Transverse colon (tissue), 4 donors: ENCODE data around the gene TLCD3A. TPM values are rescaled to one million over a fixed set of nuclear protein-coding genes. Genes with fewer than 3 reads are reported as not detected.
"Not testable (repeated sequence)": the region's sequence is repeated elsewhere in the genome, so short reads cannot be mapped to it uniquely, and the experiment has no call there.

ENCODE experiments used
- DNase-seq: peaks from one replicate; pipeline ENCODE4 v3.0.0-alpha.2; 2019
- H3K27ac ChIP-seq, 4 donors: fragments of 200-600 bp; sonication (generic); 2 replicates each; pipeline ENCODE4 v1.5.1; 2016 to 2018; ENCODE audit warnings: inconsistent platforms in 4 of 4
- H3K27me3 ChIP-seq: fragments of 200-600 bp; sonication (generic); 2 replicates; pipeline ENCODE4 v1.5.1; 2017; ENCODE audit warnings: inconsistent platforms
- H3K36me3 ChIP-seq, 4 donors: fragments of 200-600 bp; sonication (generic); 2 replicates each; pipeline ENCODE4 v1.5.1; 2017 to 2019; ENCODE audit warnings: inconsistent platforms in 4 of 4
- H3K4me1 ChIP-seq, 4 donors: fragments of 200-600 bp; sonication (generic); 2 replicates each; pipeline ENCODE4 v1.5.1; 2017 to 2020; ENCODE audit warnings: inconsistent platforms in 4 of 4
- H3K4me3 ChIP-seq, 4 donors: fragments of 200-600 bp; sonication (generic); 1 replicate in 1 of 4; 2 replicates in 3 of 4; pipeline versions ENCODE4 v1.5.1 to v1.6.1; 2017 to 2019; ENCODE audit warnings: inconsistent platforms in 4 of 4
- H3K9me3 ChIP-seq, 2 donors: fragments of 200-600 bp; sonication (generic); 2 replicates each; pipeline ENCODE4 v1.5.1; 2017 to 2019; ENCODE audit warnings: inconsistent platforms in 2 of 2
- EP300 ChIP-seq: sonication (generic); formaldehyde crosslinking; IDR thresholded peaks from one replicate; pipeline ENCODE4 v1.6.1; 2017; ENCODE audit warnings: antibody characterized with exemption, low read depth
- POLR2A ChIP-seq: fragments of 450-650 bp; IDR thresholded peaks from one replicate; pipeline ENCODE4 v1.6.1; 2016; ENCODE audit warnings: antibody characterized with exemption, mild to moderate bottlenecking, moderate library complexity
- POLR2AphosphoS5 ChIP-seq, 3 donors: sonication (generic); formaldehyde crosslinking; IDR thresholded peaks; one replicate each; pipeline ENCODE4 v1.6.1; 2016; ENCODE audit warnings: antibody characterized with exemption in 3 of 3
- WGBS, 2 donors: methylation state at CpG; one replicate each; pipeline ENCODE4 v1.1.5; 2018; ENCODE audit warnings: low coverage in 1 of 2; 5-methylcytosine and 5-hydroxymethylcytosine counted together
- in situ Hi-C, 4 donors: fragments of 200-750 bp; cut with MboI; loops; one replicate each; pipeline versions ENCODE4 v1.15.0 to v1.15.1; 2017; ENCODE audit warnings: low sequenced_read_pairs in 3 of 4, low pct_ligation_motif_present in 1 of 4, low pct_unique_long_range_greater_than_20kb in 1 of 4
- intact Hi-C: fragments of 100-400 bp; cut with DNase I; formaldehyde crosslinking; loops from one replicate; pipeline ENCODE4 v1.15.1; 2023; ENCODE audit warnings: low total_unique reads
- total RNA-seq, 4 donors: library from RNA; depleted of rRNA; stranded (reverse); fragments of >200 nt; gene quantifications; one replicate each; pipeline ENCODE4 v1.1.0, GENCODE V29; 2016
- TF ChIP-seq, protein P1 (sequence below), 5 experiments: fragments of 200-600 bp in 3 of 5; fragments of 450-650 bp in 2 of 5; sonication (generic) in 3 of 5; IDR thresholded peaks; 1 replicate in 2 of 5; 2 replicates in 3 of 5; pipeline ENCODE4 v1.5.1; 2016 to 2017; ENCODE audit warnings: antibody characterized with exemption in 5 of 5, inconsistent platforms in 3 of 5, mild to moderate bottlenecking in 2 of 5, moderate library complexity in 1 of 5

Gene TLCD3A
- total RNA-seq, 4 donors from 2014 or later: 3.2 to 6.4 (median 4.1) TPM

DNA sequence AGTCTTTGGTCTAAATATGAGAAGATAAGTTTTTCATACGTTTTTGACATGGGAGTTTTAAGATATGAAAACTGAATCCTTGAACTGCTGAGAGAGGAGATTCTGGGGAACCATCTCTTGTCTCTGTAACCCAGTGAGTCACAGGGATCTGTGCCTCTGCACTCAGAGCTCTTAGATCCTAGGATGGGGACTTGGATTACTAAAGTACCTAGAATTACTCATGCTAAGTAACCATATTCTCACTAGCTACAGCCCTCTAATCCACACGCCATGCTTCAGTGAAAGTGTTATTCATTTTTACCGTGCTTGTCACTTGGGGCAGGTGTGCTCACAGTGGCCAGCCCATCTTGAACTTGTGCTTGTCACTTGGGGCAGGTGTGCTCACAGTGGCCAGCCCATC, 51.7 kb downstream of the TLCD3A start:
- in situ Hi-C loops (loop anchor here in 2 of 4 donors (10.0 kb wide), 1 partner anchor 201 kb away; no protein-coding TSS in a partner anchor), intact Hi-C loops (no loop called here)
- no peaks in the 10 kb centered on the region for H3K27me3 ChIP-seq
- peaks cover 0 to 10% (median 2%) of the 10 kb centered on the region in 4 donors for H3K36me3 ChIP-seq
- H3K27ac ChIP-seq: no peak overlapping the region
- H3K9me3 ChIP-seq: no peaks in the 10 kb centered on the region
- DNase-seq: no peak
- TF ChIP-seq POLR2AphosphoS5 (IDR thresholded peaks at IDR 0.05): no peak
- TF ChIP-seq POLR2A: no peak
- TF ChIP-seq, protein P1, sequence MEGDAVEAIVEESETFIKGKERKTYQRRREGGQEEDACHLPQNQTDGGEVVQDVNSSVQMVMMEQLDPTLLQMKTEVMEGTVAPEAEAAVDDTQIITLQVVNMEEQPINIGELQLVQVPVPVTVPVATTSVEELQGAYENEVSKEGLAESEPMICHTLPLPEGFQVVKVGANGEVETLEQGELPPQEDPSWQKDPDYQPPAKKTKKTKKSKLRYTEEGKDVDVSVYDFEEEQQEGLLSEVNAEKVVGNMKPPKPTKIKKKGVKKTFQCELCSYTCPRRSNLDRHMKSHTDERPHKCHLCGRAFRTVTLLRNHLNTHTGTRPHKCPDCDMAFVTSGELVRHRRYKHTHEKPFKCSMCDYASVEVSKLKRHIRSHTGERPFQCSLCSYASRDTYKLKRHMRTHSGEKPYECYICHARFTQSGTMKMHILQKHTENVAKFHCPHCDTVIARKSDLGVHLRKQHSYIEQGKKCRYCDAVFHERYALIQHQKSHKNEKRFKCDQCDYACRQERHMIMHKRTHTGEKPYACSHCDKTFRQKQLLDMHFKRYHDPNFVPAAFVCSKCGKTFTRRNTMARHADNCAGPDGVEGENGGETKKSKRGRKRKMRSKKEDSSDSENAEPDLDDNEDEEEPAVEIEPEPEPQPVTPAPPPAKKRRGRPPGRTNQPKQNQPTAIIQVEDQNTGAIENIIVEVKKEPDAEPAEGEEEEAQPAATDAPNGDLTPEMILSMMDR (IDR thresholded peaks at IDR 0.05): no peak
- TF ChIP-seq EP300: no peak
- peaks cover 6 to 24% (median 15%) of the 10 kb centered on the region in 4 donors for H3K4me1 ChIP-seq
- no peak overlapping the region for H3K4me3 ChIP-seq
- WGBS, 2 donors: 75 to 80% methylated on average over 3 of the region's 3 CpGs

DNA sequence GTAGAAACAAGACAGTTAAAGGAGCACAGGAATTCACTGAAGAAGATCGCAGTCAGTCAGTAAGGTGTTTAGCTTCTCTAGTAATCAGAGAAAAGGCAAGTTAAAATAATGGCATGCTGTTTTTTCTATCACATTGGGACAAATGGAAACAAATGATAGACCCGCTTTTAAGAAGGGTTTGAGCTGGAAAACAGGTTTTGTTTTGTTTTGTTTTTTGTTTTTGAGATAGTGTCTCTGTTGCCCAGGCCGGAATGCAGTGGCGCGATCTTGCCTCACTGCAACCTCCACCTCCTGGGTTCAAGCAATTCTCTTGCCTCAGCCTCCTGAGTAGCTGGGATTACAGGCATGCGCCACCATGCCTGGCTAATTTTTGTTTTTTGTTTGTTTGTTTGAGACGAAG, 53.5 kb downstream of the TLCD3A start:
- H3K4me3 ChIP-seq, H3K27me3 ChIP-seq, DNase-seq, H3K27ac ChIP-seq, intact Hi-C loops, H3K9me3 ChIP-seq: not testable (repeated sequence)
- 81 to 96% methylated on average over 7 of the region's 7 CpGs for WGBS, 2 donors
- in situ Hi-C loops: loop anchor here in 2 of 4 donors (10.0 kb wide), 1 partner anchor 199 kb away; no protein-coding TSS in a partner anchor
- peaks cover 6 to 24% (median 14%) of the 10 kb centered on the region in 4 donors for H3K4me1 ChIP-seq
- H3K36me3 ChIP-seq: peaks cover 0 to 10% (median 2%) of the 10 kb centered on the region in 4 donors

DNA sequence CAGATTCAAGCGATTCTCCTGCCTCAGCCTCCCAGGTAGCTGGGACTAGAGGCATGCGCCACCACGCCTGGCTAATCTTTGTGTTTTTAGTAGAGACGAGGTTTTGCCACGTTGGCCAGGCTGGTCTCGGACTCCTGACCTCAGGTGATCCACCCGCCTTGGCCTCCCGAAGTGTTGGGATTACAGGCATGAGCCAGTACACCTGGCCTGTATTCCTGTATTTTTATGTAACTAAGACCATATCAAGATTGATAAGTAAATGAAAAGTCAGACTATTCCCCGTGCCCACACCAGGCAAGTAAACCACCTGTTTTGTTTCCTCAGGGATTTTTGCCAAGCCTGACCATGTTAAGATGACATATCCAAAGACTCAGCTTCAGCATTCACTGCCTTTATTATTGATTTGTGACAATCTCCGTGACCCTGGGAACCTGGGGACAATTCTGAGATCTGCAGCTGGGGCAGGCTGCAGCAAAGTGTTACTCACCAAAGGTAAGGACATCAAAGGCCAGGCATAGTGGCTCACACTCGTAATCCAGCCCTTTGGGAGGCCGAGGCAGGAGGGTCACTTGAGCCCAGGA, 55.3 kb downstream of the TLCD3A start:
- 91 to 100% methylated on average over 3 to 12 of the region's 12 CpGs for WGBS, 2 donors
- no peak overlapping the region for H3K4me3 ChIP-seq
- in situ Hi-C loops (loop anchor here in 2 of 4 donors (10.0 kb wide), 1 partner anchor 197 kb away; no protein-coding TSS in a partner anchor), intact Hi-C loops (no loop called here)
- no peak for DNase-seq
- H3K4me1 ChIP-seq: peaks cover 0 to 17% (median 7%) of the 10 kb centered on the region in 4 donors
- peaks cover 0 to 15% (median 5%) of the 10 kb centered on the region in 4 donors for H3K36me3 ChIP-seq
- no peaks in the 10 kb centered on the region for H3K27me3 ChIP-seq
- H3K9me3 ChIP-seq: no peaks in the 10 kb centered on the region
- no peak overlapping the region for H3K27ac ChIP-seq
- TF ChIP-seq POLR2AphosphoS5 (IDR thresholded peaks at IDR 0.05) (no peak), EP300 (no peak), POLR2A (no peak)
- TF ChIP-seq, protein P1 (IDR thresholded peaks at IDR 0.05): no peak

DNA sequence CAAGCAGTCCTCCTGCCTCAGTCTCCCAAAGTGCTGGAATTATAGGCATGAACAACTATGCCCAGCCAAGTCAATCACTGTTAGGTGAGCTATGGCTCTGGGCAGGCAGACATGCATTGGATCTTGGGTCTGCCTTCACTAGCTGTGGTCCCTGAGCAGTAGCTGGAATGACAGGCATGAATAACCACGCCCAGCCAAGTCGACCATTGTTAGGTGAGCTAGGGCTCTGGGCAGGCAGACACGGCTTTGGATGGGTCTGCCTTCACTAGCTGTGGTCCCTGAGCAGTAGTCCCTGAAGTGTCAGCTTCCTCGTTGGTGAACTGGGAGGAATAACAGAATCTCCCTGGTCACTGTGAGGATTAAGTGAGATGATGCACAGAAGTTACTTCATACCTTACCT, 56.2 kb downstream of the TLCD3A start:
- 86% methylated on average over 4 of the region's 4 CpGs; no CpG with 5 or more reads in 1 of the 2 donors for WGBS, 2 donors
- H3K27me3 ChIP-seq: no peaks in the 10 kb centered on the region
- in situ Hi-C loops: loop anchor here in 2 of 4 donors (10.0 kb wide), 1 partner anchor 196 kb away; no protein-coding TSS in a partner anchor

More for the DNA sequence above, 56.2 kb downstream of the TLCD3A start:
- no peak overlapping the region for H3K4me3 ChIP-seq
- TF ChIP-seq POLR2AphosphoS5 (IDR thresholded peaks at IDR 0.05) (no peak), EP300 (no peak), POLR2A (no peak)
- TF ChIP-seq, protein P1 (IDR thresholded peaks at IDR 0.05): no peak
- no peak for DNase-seq
- H3K36me3 ChIP-seq: peaks cover 0 to 16% (median 5%) of the 10 kb centered on the region in 4 donors
- no peaks in the 10 kb centered on the region for H3K9me3 ChIP-seq
- intact Hi-C loops: no loop called here
- H3K27ac ChIP-seq: no peak overlapping the region
- peaks cover 0 to 8% (median 0%) of the 10 kb centered on the region in 4 donors for H3K4me1 ChIP-seq
